Measurements from ENCODE around the gene CDK6. TPM values are rescaled to one million over a fixed set of nuclear protein-coding genes. Genes with fewer than 3 reads are reported as not detected.
A peak's percentile ranks its signal among the peaks of the same experiment; 100 is the strongest.

The CDK6 gene
- total RNA-seq, 1 donor from 2014 or later = 30.4 TPM

DNA sequence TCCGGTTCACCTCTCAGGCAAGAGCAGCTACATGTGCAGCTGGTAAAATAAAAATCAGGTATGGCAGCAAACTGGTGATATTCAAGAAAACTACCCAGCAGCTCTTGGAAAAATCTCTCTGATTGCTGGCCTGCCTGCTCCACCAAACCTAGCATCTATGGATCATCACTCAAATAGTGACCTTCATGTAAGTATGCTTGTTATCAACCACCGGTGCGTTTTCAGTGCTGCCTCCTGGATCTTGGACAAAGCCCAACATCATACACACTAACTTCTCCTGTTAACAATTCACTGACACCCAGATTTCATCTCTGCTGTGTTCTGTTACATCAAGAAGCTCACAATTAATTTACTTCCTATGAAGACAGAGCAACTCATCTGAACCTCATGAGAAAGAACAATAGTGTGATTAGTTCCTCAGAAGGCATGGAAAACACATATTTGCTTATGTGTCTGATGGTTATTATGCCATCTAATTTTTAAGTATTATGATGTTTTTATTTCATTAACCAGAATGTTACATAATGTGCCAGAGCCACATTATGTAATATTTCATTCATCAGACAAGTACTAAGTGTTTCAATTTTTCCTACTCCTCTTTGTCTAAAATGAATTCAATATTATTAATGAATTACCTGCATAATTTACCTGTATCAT lies 8.8 kb downstream of the CDK6 start:
- peak in 1 of 2 donors; percentile 27 for DNase-seq (ENCODE audit: low read depth in 2 of 2)

DNA sequence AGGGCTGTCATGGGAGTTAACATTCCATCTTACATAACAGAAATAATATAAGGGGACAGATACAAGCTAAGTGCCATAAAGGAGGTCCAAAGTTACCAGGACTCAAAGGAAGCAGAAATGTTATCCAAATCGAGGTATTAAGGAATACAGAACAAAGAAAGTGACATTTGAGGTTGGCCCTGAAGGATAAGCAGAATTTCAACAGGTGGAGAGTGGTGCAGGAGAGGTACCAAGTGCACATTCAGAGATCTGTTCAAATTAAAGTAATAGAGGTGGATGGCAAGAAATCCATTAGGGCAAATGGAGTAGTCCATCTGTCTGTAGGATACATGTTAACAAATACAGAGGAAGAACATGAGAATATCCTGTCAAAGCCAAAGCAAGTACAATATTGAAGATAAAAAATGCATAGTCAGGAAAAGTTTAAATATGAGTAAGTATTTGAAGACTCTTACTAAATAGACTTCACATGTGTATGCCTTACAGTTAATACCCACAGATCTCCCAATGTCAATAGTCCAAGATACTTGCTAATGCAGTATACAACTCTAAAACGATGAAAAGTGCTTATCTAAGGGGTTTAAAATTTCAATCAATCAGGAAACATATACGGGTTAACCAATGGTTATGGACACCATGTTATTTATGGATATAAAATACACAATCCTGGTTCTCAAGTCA lies 10.0 kb downstream of the CDK6 start:
- DNase-seq (ENCODE audit: low read depth in 2 of 2) = no peak

DNA sequence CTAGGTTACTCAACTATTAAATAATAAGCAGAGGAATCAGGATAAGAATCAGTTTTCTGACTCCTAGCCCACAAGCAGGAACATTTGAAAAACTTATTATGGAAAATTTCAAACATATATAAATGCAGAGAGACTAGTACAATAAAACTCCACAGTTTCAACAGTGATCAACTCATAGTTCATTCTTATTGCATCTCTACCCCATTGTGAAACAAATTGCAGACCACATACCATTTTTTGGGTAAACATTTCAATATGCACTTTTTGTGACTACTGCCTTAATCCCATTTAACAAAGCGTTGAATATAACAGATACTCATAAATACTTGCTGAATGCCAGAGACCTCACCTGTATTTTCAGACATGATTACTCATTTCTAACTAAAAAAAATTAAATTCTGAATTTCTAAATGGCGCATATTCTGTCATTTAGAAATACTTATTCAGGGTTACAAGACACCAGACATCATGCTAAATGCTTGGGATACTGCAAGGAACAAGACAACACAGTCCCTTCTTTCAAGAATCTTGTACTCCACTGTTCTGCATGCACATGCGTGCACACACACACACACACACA lies 11.4 kb downstream of the CDK6 start:
- no peak for DNase-seq (ENCODE audit: low read depth in 2 of 2)

DNA sequence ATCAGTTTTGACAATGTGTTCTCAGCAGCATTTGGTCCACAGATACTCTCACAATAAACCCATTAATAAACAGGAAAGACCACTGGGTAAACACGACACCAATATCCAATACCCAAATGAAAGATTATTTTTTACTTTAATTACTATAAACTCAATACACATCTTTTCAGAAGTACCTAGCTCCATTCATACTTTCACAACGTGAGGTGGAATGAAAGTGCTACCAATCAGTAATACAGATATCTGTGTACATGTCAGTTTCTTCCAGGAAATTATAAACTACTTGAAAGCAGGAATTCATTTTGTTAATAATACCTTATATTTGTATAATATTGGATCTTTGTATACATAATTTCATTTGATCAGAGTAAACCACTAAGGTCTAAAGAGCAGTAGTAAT lies 11.9 kb downstream of the CDK6 start:
- no peak for DNase-seq (ENCODE audit: low read depth in 2 of 2)

DNA sequence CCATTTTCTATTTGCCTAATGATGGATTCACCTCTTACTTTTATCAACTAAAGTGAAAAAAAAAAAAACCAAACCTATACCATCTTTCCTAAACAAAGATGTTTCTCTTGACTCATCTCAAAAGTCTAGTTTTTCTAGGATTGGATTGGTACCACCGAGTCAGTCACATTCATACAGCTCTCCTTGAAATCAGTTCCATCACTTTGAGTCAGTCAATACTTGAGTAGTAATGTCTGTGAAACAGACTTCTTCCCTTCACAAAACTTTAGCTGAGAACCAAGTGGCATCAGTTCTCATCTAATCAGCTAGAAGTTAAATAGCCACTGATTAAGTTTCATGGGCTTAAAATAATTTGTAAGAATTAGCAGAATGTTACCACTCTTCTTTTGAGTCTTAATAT lies 13.3 kb downstream of the CDK6 start:
- DNase-seq (ENCODE audit: low read depth in 2 of 2) = no peak

DNA sequence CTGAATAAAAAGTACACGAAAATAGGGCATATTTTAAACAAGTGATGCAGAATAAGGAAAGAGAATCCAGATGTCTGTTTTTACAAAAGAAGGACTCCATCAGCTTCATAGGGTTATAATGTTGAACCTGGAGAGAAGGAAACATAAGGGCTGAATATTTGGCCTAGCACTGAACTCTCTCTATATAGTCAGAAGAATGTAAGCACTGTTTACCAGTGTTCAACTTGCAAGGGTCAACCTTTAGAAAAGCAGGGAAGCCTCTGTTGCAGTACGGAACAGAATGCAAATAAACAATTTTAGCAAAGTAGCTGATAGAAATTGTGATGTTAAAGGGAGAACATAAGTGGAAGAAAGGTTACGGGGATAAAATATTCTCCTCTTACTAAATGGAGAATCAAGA lies 16.2 kb downstream of the CDK6 start:
- no peak for DNase-seq (ENCODE audit: low read depth in 2 of 2)

DNA sequence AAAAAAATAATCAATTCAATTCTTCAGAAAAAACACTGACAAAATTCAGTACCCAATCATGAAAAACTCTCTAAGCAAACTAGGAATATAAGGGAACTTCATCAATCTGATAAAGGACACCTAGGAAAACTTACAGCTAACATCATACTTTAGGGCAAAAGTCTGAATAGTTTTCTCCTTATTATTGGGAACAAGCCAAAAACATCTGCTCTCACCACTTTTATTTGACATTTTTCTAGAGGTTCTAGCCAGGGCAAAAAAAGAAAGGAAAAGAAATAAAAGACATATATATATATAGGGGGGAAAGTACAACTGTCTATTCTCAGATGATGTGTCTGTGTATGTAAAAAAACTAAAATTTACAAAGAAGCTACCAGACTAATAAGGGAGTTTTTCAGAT lies 19.0 kb downstream of the CDK6 start:
- no peak for DNase-seq (ENCODE audit: low read depth in 2 of 2)

DNA sequence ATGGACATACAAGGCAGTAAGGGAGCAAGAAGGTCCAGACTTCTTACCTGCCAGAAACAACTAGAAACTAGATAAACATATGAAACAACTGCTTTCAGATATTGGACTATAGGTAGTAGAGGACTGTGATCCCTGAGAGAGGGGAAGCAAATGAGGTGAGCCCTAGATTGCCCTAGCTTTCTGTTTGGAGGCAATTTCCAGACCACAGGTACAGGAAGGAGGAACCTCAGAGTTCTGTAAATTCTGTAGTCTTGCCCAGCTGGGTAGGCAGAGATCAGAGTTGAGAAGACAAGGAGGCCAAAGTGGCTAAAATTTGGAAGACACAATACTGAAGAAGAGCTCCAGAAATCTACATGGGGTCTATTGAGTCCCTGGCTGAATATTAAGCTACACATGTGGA lies 21.0 kb downstream of the CDK6 start:
- no peak for DNase-seq (ENCODE audit: low read depth in 2 of 2)

DNA sequence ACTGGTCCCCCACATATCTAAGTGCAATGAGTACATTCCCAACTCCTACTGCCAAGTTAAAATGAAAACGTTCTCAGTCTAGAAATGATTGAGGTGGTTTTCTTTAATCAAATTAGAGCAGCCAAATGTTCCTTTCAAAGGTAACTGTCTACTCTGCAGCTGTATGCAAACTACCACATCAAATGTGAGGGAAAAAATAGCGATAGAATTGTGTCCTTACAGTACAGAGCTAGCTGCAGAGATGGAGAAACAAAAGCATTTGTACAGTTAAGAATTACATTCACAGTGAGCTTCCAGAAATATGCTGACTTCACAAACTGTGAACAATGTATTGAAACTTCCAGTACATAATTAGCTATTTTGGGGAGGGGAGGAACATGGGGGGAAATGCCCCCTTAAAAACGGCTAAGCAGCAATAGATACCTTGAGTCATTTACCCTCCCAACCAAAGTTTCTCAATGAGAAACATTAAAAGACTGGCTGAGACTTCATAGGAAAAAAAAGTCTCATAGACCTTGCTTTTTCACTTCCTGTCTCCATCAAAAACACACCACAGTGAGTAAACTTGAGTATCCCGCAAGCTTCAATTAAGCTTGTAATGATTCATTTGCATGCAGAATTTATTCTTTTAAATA lies 22.9 kb downstream of the CDK6 start:
- DNase-seq (ENCODE audit: low read depth in 2 of 2) = peak in 1 of 2 donors; percentile 54

DNA sequence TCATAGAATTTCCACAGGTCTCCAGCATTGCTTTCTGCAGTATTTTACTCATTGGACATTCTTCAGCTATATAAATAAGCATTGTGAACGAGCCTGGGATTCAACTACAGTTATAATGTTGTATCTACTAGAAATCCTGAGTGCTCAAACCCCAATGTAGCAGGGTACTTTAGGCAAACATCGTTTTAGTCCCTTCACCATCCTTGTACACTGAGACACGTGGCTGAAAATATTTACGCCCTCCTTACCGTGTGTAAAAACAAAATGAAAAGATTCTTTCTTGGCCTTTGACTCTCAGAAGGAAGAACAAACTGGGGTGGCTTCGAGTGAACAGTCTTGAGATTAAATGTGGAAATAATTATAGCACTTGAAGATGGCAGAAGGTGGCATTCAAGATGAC lies 25.2 kb downstream of the CDK6 start:
- DNase-seq (ENCODE audit: low read depth in 2 of 2) = no peak

DNA sequence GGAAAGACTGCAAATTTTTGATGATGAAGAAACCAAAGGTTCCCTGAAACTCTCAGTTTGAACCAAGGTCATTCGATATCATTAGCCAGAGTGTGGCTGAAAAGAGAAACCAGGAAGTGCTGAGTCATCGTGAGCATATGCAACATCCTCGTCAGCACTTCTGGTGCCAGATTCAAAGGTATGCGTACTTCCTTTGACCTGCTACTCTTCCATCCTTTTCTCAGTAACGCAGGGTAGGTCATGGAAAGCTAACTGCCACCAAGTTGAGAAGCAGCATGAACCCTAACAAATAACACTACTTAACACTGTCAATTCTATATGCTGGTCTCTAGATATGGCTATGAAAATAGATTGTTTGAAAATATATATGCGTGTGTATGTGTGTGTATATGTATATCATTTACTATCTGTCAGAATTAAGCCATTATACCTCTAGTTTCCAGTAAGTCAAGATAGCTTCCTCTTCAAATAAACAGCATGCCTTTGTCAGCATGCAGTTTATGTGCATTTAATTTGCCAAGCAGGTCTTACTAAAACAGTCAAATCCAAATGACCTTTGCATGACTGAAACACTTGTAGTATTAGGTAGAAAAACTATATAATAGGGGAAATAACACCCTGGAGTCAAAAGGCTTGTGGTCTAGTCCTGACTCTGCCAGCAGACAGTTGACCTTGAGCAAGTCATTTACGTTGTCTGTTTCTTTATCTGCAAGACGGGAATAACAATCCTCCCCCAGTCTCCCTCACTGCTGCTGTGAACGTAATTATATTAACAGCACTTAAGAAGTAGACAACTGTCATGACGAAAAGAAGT lies 26.4 kb downstream of the CDK6 start:
- peak; percentile 95 to 98 for DNase-seq (ENCODE audit: low read depth in 2 of 2)

DNA sequence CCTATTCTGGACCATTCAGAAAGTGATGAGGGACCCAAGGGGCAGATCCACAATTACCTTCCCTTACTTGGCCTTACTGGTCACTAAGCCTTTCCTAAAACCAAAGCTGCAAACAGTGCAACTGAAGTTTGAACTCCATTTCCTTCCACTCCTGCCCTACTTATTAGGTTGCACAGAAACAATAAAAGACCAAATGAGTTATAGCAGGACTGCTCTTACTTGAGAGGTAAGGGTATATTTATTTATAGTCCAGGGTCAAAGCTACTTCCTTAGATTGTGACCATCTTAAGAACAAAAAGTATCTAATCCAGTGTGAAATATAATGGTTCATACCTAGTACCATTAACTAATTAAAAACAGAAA lies 27.0 kb downstream of the CDK6 start:
- peak; percentile 47 to 67 for DNase-seq (ENCODE audit: low read depth in 2 of 2)

DNA sequence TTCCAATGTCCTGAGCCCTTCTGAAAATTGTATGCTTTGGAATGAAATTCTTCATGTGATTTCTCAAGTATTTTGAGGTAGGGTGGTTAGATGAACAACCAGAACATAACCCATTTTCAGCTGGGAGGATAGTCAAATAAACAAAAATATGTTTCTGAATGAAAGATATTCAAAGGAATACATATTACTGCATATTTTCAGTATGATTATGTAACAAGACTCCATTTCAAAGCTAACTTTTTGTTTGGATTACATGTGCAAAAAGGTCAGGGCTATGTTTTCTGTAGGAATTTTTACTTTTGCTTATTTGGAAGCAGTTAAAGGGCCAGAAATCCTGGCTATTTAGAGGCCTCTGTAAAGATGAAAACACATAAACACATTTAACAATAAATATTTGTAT lies 27.7 kb downstream of the CDK6 start:
- no peak for DNase-seq (ENCODE audit: low read depth in 2 of 2)

DNA sequence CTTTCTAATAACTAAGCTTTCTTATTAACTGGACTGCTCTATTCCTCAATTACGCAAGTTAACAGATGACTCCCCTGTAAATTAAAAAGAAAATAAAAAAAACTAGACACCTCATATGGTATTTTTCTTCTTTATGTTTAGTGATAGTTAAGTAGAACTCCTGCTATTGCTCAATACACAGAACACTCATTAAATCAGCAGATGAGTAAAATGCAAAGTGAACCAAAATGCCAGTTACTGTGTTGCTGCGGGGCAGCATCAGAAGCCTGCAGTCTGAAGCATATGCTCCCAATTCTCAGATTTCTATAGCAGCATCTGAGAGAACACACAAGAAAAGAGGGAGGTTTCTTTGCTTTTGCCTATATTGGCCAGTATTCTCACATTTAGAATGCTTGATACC lies 28.4 kb downstream of the CDK6 start:
- no peak for DNase-seq (ENCODE audit: low read depth in 2 of 2)

DNA sequence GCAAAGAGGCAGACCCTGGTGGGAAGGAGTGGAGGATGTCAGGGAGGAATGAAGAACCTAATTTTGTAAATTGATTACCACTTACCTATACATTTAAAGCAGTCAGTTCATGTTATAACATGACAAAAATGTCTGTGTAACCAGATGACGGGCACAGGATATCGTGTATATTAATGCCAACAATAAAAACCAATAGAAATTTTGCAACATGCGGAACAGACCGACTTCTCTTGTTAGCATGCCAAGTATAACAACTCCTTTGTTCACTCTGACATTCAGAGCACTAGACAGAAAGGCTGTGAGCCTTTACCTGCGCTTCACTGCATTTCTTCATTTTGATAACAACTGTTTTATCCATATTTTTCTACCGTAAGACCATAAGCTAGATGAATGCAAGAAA lies 29.9 kb downstream of the CDK6 start:
- peak in 1 of 2 donors; percentile 86 for DNase-seq (ENCODE audit: low read depth in 2 of 2)

DNA sequence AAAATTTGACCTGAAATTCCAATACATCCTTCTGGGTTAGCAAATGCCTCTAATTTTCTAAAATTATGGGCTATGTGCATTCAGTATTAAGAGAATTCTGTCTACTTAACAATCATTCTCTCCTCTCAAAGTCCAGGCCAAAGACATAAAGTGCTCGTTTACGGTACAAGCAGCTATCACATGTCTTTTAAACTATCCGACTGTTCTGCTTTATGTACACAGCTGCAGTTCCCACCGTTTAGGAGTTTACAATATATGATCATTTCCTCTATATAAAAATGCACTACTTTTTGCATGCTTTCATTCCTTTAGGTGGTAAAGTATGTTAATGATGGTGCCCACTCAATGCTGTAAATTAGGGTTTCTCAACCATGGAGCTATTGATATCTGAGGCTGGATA lies 34.0 kb downstream of the CDK6 start:
- no peak for DNase-seq (ENCODE audit: low read depth in 2 of 2)

DNA sequence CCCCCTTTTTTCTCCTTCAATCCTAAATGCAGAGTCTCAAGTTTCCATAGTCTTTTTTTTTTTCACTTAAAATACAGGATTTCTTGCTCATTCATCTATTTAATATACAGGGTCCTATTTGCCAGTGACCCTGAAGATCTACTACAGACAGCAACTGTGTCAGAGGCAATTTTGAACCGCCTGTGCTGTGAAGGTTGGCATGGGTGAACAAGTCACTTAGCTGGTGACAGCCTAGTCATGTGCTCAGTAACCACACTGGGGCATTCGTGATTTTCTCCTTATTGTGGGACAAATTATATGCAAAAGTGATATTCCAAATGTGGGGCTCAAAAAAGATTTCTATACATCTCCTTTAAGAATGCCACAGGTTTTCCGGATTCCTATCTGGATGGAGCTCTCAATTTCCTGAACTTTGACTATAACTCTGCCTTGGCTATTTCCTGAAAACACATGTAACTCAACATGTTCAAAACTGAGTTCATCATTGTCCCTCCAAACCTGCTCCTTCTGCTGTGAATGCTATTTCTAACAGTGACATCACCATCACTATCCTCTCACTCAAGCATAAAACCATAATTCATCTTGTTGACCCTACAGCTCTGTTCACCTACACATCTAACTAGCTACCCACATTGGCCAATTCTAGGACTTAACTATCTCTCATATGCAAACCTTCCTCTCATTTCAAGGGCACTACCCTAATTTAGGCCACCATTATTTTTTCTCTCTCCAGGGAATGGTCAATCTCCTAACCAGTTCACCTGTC lies 36.7 kb downstream of the CDK6 start:
- DNase-seq (ENCODE audit: low read depth in 2 of 2) = peak in 1 of 2 donors; percentile 11

DNA sequence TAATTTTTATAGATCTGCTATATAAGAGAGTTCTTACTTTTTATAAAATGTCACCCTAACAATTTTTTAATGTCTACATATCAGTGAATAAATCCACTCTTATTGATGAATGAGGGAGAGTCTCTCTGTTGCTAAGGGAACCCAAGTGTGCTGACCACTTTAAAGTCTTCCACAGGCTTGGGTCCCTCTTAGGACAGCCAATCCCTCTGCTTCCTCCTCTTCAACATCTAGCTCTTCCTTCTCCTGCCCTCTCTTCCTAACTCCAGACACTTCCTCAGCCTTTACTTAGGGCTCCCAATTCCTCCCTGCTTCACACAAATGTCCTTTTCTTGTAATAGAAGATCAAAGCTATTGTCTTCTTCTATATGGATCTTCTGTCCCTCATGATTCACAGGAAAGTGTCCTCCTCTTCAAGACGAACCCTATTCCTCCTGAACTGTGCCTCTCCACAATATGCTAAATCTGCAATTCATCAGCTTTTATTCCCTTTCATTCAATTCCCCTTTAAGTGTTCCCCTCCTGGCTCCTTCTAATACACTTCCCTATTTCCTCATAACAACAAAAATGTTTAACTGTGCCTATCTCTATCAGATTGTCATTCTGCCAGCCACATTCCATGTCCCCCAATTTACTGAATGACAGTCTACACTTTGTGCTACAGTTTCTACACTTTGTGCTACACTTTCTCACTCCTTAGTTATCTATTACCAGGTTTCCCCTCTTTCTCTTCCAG lies 37.7 kb downstream of the CDK6 start:
- no peak for DNase-seq (ENCODE audit: low read depth in 2 of 2)

DNA sequence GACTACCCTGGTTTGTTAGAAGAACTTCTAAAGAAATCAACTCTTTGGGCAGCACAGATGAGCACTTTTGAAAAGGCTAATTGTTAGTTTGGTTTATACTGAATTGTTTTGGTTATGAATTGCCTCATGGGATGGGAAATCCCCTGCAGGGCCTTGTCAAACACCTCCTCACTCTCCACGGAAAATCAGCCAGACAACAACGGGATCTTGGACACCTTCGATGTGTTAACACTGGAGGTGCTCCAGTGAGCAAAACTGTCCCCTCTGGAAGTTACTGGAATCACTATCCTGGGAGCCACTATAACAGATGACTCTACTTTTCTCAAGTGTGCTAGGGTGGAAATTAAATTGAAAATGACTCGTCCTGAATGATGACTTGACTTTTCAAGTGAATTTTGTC lies 38.7 kb downstream of the CDK6 start:
- peak; percentile 37 to 47 for DNase-seq (ENCODE audit: low read depth in 2 of 2)

DNA sequence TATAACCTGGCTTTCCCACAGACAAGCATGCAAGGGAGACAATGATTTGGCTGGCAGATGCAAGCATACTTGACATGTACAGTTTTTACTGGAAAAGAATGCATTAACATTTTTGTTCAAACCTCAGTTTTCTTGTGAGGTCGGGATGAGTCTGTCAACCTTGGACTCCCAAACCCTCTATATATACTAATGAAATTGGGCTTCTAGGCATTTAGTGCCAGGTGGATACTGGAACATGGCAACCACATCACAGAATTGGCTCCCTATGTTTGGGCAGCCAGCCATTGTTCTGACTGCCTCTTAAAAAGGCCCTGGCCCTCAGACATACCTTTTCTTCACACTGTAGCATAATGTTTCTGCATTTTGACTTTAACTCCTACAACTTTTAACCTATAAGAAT lies 39.1 kb downstream of the CDK6 start:
- no peak for DNase-seq (ENCODE audit: low read depth in 2 of 2)

Data from lung microvascular endothelial cell (primary cell).